Brain microvascular endothelial cell (primary cell): Measurements from ENCODE around the gene ZBTB46.
"Not testable (repeated sequence)": the region's sequence is repeated elsewhere in the genome, so short reads cannot be mapped to it uniquely, and the experiment has no call there.

ENCODE experiments used
- DNase-seq: peaks from one replicate; pipeline ENCODE4 v3.0.0-alpha.2; 2020
- H3K27ac ChIP-seq: fragments of 250-450 bp; sonication (Bioruptor Pico); 2 replicates; pipeline ENCODE4 v1.5.1; 2020; ENCODE audit warnings: mild to moderate bottlenecking, moderate library complexity
- H3K27me3 ChIP-seq: fragments of 250-450 bp; sonication (Bioruptor Pico); replicated peaks from 2 replicates; pipeline ENCODE4 v1.5.1; 2020; ENCODE audit warnings: mild to moderate bottlenecking
- H3K36me3 ChIP-seq: fragments of 250-450 bp; sonication (Bioruptor Pico); replicated peaks from 2 replicates; pipeline ENCODE4 v1.5.1; 2020; ENCODE audit warnings: mild to moderate bottlenecking
- H3K4me3 ChIP-seq: 2 replicates; pipeline ENCODE4 v1.5.1; 2011; ENCODE audit warnings: low read depth, mild to moderate bottlenecking, control low read depth, low read length, moderate library complexity
- in situ Hi-C: cut with HindIII; loops from 2 replicates; pipeline ENCODE4 v1.10.0; 2017; ENCODE audit warnings: low sequenced_read_pairs, low pct_ligation_motif_present
- TF ChIP-seq, protein P1 (sequence below): IDR thresholded peaks from 2 replicates; pipeline ENCODE4 v1.5.1; 2011; ENCODE audit warnings: low read depth, mild to moderate bottlenecking, moderate library complexity, low read length, control low read depth, inconsistent platforms; ENCODE audit errors: missing control alignments

ZBTB46 gene

DNA sequence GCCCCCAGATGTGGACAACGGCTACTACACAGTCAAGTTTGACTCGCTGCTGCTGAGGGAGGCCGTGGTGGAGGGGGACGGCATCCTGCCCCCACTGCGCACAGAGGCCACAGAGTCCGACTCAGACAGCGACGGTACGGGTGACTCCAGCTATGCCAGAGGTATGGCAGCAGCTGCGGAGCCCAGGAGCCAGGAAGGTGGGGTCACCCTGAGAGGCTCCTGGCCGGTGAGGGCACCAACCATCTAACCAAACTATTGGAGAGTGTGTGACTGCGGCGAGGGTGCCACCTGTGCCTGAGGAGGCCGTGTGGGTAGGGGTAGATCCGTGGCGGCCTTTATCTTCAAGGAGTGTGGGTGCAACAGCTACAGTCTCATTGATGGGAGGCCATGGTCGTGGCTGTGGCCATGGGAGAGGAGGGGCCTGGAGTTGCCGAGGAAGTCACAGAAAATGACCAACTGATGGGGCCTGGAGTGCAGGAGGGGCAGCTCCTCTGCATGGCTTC is 97.4 kb downstream of the ZBTB46 start:
- TF ChIP-seq, protein P1, sequence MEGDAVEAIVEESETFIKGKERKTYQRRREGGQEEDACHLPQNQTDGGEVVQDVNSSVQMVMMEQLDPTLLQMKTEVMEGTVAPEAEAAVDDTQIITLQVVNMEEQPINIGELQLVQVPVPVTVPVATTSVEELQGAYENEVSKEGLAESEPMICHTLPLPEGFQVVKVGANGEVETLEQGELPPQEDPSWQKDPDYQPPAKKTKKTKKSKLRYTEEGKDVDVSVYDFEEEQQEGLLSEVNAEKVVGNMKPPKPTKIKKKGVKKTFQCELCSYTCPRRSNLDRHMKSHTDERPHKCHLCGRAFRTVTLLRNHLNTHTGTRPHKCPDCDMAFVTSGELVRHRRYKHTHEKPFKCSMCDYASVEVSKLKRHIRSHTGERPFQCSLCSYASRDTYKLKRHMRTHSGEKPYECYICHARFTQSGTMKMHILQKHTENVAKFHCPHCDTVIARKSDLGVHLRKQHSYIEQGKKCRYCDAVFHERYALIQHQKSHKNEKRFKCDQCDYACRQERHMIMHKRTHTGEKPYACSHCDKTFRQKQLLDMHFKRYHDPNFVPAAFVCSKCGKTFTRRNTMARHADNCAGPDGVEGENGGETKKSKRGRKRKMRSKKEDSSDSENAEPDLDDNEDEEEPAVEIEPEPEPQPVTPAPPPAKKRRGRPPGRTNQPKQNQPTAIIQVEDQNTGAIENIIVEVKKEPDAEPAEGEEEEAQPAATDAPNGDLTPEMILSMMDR = no peak
- no peak overlapping the region for H3K4me3 ChIP-seq
- no peak for DNase-seq
- H3K27ac ChIP-seq = no peak overlapping the region
- in situ Hi-C loops = no loop called here
- H3K36me3 ChIP-seq = peaks cover 28% of the 10 kb centered on the region
- no peaks in the 10 kb centered on the region for H3K27me3 ChIP-seq

DNA sequence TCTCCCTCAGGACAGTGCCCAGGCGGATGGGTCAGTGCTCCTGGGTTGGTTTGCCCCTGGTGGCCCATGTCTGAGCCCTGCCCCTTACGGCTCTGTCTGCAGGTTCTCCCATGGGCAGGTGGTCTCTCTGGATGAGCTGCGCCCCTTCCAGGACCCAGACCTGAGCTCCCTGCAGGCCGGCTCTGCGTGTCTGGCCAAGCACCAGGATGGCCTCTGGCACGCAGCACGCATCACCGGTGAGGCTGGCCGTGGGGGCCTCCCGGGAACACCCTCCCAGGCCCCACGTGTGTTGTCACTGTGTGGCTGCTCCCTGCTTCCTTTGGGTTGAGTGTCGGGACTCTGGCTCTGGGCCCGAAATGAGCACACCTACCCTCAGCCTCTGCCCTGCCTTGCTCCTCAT is 97.9 kb downstream of the ZBTB46 start:
- no peaks in the 10 kb centered on the region for H3K27me3 ChIP-seq
- DNase-seq = no peak
- in situ Hi-C loops = no loop called here
- TF ChIP-seq, protein P1 = no peak
- H3K36me3 ChIP-seq = peaks cover 28% of the 10 kb centered on the region
- H3K4me3 ChIP-seq = no peak overlapping the region
- no peak overlapping the region for H3K27ac ChIP-seq

DNA sequence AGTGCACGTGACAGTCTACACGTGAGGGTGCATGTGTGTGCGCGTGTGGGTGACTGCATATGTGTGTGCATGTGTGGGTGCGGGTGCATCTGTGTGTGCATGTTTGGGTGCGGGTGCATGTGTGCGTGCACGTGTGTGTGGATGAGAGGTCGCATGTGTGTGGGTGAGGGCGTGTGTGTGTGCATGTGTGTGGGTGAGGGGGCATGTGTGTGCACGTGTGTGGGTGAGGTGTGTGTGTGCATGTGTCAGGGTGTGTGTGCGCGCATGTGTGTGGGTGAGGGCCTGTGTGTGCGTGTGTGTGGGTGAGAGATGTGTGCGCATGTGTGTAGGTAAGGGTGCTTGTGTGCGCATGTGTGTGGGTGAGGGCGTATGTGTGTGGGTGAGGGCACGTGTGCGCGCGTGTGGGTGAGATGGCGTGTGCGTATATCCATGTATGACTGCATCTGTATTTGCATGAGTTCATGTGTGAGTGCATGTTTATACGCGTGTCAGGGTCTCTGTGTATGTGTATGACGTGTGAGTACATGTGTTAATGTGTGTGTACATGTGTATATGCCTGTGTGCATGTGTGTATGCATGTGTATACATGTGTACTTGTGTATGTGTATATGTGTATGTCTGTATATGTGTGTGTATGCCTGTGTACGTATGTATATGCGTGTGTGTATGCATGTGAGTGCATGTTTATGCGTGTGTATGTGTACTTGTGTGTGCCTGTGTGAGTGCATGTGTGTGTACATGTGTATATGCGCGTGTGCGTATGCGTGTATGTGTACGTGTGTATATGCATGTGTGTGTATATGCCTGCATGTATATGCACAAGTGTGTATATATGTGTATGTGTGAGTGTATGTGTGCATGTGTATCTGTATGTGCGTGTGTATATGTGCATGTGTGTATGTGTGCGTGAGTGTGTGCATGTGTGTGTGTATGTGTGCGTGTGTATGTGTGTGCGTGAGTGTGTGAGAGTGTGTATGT is 98.7 kb downstream of the ZBTB46 start:
- TF ChIP-seq, protein P1 = no peak
- Histone ChIP-seq H3K36me3 (peaks cover 28% of the 10 kb centered on the region), H3K27me3 (no peaks in the 10 kb centered on the region), H3K27ac (no peak overlapping the region), H3K4me3 (no peak overlapping the region)
- no peak for DNase-seq
- in situ Hi-C loops = no loop called here

DNA sequence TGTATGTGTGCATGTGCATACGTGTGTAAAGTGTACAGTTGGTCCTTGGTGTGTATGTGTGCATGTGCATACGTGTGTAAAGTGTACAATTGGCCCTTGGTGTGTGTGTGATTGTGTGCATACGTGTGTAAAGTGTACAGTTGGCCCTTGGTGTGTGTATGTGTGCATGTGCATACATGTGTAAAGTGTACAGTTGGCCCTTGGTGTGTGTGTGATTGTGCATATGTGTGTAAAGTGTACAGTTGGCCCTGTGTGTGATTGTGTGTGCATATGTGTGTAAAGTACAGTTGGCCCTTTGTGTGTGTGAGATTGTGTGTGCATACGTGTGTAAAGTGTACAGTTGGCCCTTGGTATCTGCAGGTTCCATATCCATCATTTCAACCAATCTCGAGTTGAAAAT is 99.7 kb downstream of the ZBTB46 start:
- Histone ChIP-seq H3K27me3 (no peaks in the 10 kb centered on the region), H3K4me3 (no peak overlapping the region), H3K27ac (no peak overlapping the region), H3K36me3 (peaks cover 28% of the 10 kb centered on the region)
- in situ Hi-C loops = no loop called here
- DNase-seq = no peak
- TF ChIP-seq, protein P1 = no peak

DNA sequence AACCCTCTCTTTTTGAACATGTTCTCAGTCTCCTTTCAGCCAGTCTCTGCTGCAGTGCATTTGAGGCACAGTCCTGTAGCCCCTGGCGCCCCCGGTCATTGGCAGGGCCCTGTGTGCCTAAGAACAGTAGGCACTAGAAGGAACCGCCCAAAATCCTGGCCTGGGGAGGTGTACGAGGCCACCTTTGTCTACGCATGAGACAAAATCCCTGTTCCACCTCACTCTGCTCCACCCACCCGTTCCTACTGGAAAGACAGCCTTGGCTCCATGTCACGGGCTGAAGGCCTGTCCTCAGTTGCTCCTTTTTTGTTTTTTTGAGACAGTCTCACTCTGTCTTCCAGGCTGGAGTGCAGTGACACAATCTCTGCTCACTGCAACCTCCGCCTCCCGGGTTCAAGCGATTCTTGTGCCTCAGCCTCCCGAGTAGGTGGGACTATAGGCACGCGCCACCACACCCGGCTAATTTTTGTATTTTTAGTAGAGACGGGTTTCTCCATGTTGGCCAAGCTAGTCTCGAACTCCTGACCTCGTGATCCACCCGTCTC is 100.8 kb downstream of the ZBTB46 start:
- H3K27me3 ChIP-seq, H3K27ac ChIP-seq, H3K4me3 ChIP-seq, in situ Hi-C loops, DNase-seq: not testable (repeated sequence)
- peaks cover 21% of the 10 kb centered on the region for H3K36me3 ChIP-seq

DNA sequence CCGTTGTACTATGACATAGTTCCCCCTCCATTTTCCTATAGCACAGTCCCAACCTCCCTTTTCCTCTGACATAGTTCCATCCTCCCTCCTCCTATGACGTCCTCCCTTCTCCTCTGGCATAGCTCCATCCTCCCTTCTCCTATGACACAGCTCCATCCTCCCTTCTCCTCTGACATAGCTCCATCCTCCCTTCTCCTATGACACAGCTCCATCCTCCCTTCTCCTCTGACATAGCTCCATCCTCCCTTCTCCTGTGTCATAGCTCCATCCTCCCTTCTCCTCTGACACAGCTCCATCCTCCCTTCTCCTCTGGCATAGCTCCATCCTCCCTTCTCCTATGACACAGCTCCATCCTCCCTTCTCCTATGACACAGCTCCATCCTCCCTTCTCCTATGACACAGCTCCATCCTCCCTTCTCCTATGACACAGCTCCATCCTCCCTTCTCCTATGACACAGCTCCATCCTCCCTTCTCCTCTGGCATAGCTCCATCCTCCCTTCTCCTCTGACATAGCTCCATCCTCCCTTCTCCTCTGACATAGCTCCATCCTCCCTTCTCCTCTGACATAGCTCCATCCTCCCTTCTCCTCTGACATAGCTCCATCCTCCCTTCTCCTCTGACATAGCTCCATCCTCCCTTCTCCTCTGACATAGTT is 108.0 kb downstream of the ZBTB46 start:
- DNase-seq, H3K27ac ChIP-seq, in situ Hi-C loops, H3K4me3 ChIP-seq, H3K27me3 ChIP-seq: not testable (repeated sequence)
- H3K36me3 ChIP-seq = peaks cover 12% of the 10 kb centered on the region
